ENCODE measurements around the gene CHD3.

Gene CHD3

DNA sequence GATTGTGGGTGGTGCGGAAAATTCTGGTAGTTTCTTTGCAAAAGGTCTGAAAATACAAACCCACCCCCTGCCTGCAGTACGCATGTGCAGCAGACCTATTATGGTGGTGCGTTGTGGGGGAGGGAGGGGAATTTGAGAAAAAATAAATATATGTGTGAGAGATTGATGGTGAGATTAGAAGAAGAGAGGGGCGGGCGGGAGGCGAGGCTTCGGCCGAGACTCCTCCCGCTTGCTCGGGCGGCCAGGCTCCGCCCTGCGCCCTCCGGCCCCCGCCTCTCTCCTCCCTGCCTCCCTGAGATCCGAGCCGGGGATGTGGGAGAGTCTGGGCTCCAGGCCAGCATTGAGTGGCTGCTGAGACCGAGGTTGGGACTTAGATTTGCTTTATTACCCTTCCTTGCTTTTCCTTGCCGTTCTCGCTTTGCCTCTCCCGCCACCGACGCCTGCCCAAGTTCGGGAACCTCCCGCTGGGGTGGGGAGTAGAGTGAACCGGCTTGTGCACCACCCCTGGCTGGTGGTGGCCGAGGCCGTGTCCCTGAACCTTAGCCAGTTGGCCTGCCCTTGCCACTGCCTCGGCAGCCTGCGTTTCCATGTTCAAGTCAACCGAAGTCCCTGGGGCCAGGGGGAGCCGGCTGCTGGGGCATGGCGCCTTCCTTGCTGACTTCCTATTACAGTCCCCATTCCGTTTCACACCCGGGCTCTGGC lies 956 bp upstream of the CHD3 start (continued):
- TF ChIP-seq, protein P1, sequence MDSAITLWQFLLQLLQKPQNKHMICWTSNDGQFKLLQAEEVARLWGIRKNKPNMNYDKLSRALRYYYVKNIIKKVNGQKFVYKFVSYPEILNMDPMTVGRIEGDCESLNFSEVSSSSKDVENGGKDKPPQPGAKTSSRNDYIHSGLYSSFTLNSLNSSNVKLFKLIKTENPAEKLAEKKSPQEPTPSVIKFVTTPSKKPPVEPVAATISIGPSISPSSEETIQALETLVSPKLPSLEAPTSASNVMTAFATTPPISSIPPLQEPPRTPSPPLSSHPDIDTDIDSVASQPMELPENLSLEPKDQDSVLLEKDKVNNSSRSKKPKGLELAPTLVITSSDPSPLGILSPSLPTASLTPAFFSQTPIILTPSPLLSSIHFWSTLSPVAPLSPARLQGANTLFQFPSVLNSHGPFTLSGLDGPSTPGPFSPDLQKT (IDR thresholded peaks at IDR 0.05; ENCODE audit: borderline replicate concordance, low read depth, low read length), result no peak
- TF ChIP-seq ZNF544 (tag by site-specific recombination; IDR thresholded peaks at IDR 0.05) (no peak), ZNF211 (tag by site-specific recombination; IDR thresholded peaks at IDR 0.05; ENCODE audit: low read depth) (no peak), GLIS1 (tag by site-specific recombination; IDR thresholded peaks at IDR 0.05) (peak; percentile 81), GLIS2 (tag by site-specific recombination; IDR thresholded peaks at IDR 0.05) (peak; percentile 71), TRIM28 (IDR thresholded peaks at IDR 0.05; ENCODE audit: borderline replicate concordance, low read length) (peak; percentile 6), ZNF423 (tag by site-specific recombination; IDR thresholded peaks at IDR 0.05) (peak; percentile 74), EGR2 (tag by site-specific recombination; IDR thresholded peaks at IDR 0.05; ENCODE audit: low read depth) (peak; percentile 77), ZNF555 (tag by site-specific recombination; conservative IDR thresholded peaks at IDR 0.05) (no peak), BCL11A (tag by site-specific recombination; IDR thresholded peaks at IDR 0.05; ENCODE audit: low read depth) (no peak), ZNF521 (tag by site-specific recombination; IDR thresholded peaks at IDR 0.05) (no peak), ZNF501 (tag by site-specific recombination; IDR thresholded peaks at IDR 0.05) (peak; percentile 87), ZNF239 (tag by site-specific recombination; IDR thresholded peaks at IDR 0.05) (no peak), IKZF3 (tag by site-specific recombination; IDR thresholded peaks at IDR 0.05) (peak; percentile 99), ZBTB17 (tag by site-specific recombination; IDR thresholded peaks at IDR 0.05) (peak; percentile 91), ZNF138 (tag by site-specific recombination; IDR thresholded peaks at IDR 0.05; ENCODE audit: borderline replicate concordance) (no peak), GFI1B (tag by site-specific recombination; IDR thresholded peaks at IDR 0.05) (peak; percentile 68; the same call in 1 of the 2 replicates), WT1 (tag by site-specific recombination; IDR thresholded peaks at IDR 0.05) (peak; percentile 95), ZNF660 (tag by site-specific recombination; IDR thresholded peaks at IDR 0.05) (0 out of 2 replicates have a peak, but pooled peaks have one; percentile 26), ZFP3 (tag by site-specific recombination; IDR thresholded peaks at IDR 0.05; ENCODE audit: low read depth) (no peak), ZNF266 (tag by site-specific recombination; IDR thresholded peaks at IDR 0.05; ENCODE audit: low read depth) (no peak), KLF16 (tag by site-specific recombination; IDR thresholded peaks at IDR 0.05) (0 out of 2 replicates have a peak, but pooled peaks have one; percentile 33), MYNN (tag by site-specific recombination; IDR thresholded peaks at IDR 0.05; ENCODE audit: borderline replicate concordance) (no peak), SP3 (tag by site-specific recombination; IDR thresholded peaks at IDR 0.05) (peak; percentile 89), ZNF837 (tag by site-specific recombination; IDR thresholded peaks at IDR 0.05) (no peak), MEIS1 (CRISPR knock-in tag; IDR thresholded peaks at IDR 0.05; ENCODE audit: borderline replicate concordance) (no peak), ZNF391 (tag by site-specific recombination; IDR thresholded peaks at IDR 0.05; ENCODE audit: borderline replicate concordance, low read depth) (no peak; the same call in 1 of the 2 replicates), ZNF529 (tag by site-specific recombination; IDR thresholded peaks at IDR 0.05; ENCODE audit: insufficient replicate concordance) (no peak), SCRT2 (tag by site-specific recombination; IDR thresholded peaks at IDR 0.05) (no peak)
- TF ChIP-seq, protein P2, sequence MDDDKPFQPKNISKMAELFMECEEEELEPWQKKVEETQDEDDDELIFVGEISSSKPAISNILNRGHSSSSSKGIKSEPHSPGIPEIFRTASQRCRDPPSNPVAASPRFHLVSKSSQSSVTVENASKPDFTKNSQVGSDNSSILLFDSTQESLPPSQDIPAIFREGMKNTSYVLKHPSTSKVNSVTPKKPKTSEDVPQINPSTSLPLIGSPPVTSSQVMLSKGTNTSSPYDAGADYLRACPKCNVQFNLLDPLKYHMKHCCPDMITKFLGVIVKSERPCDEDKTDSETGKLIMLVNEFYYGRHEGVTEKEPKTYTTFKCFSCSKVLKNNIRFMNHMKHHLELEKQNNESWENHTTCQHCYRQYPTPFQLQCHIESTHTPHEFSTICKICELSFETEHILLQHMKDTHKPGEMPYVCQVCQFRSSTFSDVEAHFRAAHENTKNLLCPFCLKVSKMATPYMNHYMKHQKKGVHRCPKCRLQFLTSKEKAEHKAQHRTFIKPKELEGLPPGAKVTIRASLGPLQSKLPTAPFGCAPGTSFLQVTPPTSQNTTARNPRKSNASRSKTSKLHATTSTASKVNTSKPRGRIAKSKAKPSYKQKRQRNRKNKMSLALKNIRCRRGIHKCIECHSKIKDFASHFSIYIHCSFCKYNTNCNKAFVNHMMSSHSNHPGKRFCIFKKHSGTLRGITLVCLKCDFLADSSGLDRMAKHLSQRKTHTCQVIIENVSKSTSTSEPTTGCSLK (tag by site-specific recombination; IDR thresholded peaks at IDR 0.05), result no peak
- TF ChIP-seq, protein P3, sequence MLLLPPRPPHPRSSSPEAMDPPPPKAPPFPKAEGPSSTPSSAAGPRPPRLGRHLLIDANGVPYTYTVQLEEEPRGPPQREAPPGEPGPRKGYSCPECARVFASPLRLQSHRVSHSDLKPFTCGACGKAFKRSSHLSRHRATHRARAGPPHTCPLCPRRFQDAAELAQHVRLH (tag by site-specific recombination; IDR thresholded peaks at IDR 0.05), result no peak
- TF ChIP-seq, protein P4, sequence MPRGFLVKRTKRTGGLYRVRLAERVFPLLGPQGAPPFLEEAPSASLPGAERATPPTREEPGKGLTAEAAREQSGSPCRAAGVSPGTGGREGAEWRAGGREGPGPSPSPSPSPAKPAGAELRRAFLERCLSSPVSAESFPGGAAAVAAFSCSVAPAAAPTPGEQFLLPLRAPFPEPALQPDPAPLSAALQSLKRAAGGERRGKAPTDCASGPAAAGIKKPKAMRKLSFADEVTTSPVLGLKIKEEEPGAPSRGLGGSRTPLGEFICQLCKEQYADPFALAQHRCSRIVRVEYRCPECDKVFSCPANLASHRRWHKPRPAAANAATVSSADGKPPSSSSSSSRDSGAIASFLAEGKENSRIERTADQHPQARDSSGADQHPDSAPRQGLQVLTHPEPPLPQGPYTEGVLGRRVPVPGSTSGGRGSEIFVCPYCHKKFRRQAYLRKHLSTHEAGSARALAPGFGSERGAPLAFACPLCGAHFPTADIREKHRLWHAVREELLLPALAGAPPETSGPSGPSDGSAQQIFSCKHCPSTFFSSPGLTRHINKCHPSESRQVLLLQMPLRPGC (tag by site-specific recombination; IDR thresholded peaks at IDR 0.05), result no peak
- TF ChIP-seq, protein P5, sequence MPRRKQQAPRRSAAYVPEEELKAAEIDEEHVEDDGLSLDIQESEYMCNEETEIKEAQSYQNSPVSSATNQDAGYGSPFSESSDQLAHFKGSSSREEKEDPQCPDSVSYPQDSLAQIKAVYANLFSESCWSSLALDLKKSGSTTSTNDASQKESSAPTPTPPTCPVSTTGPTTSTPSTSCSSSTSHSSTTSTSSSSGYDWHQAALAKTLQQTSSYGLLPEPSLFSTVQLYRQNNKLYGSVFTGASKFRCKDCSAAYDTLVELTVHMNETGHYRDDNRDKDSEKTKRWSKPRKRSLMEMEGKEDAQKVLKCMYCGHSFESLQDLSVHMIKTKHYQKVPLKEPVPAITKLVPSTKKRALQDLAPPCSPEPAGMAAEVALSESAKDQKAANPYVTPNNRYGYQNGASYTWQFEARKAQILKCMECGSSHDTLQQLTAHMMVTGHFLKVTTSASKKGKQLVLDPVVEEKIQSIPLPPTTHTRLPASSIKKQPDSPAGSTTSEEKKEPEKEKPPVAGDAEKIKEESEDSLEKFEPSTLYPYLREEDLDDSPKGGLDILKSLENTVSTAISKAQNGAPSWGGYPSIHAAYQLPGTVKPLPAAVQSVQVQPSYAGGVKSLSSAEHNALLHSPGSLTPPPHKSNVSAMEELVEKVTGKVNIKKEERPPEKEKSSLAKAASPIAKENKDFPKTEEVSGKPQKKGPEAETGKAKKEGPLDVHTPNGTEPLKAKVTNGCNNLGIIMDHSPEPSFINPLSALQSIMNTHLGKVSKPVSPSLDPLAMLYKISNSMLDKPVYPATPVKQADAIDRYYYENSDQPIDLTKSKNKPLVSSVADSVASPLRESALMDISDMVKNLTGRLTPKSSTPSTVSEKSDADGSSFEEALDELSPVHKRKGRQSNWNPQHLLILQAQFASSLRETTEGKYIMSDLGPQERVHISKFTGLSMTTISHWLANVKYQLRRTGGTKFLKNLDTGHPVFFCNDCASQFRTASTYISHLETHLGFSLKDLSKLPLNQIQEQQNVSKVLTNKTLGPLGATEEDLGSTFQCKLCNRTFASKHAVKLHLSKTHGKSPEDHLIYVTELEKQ (tag by site-specific recombination; IDR thresholded peaks at IDR 0.05; ENCODE audit: borderline replicate concordance), result no peak
